SK-N-SH treated with all-trans-retinoic acid at 6 μM for 48 hours (cell line): ENCODE data around the gene CYP4F22.

Experiments
- ATAC-seq: fragments of 200-7000 bp; cut with Tn5 transposase; 3 replicates; pipeline ENCODE4 v1.9.1; 2020; ENCODE audit warnings: mild to moderate bottlenecking, moderate library complexity
- BACH2 ChIP-seq: fragments of 250-450 bp; sonication (Bioruptor Pico); IDR thresholded peaks from 2 replicates; pipeline ENCODE4 v1.9.0; 2021; ENCODE audit warnings: mild to moderate bottlenecking, borderline replicate concordance
- CREB5 ChIP-seq: fragments of 250-450 bp; sonication (Bioruptor Pico); IDR thresholded peaks from 2 replicates; pipeline ENCODE4 v1.5.1; 2020; ENCODE audit warnings: low read depth, mild to moderate bottlenecking, moderate library complexity
- CSDC2 ChIP-seq: fragments of 250-450 bp; sonication (Bioruptor Pico); IDR thresholded peaks from 2 replicates; pipeline ENCODE4 v1.5.0; 2020; ENCODE audit warnings: mild to moderate bottlenecking, moderate library complexity
- CSRNP3 ChIP-seq: fragments of 250-450 bp; sonication (Bioruptor Pico); IDR thresholded peaks from 2 replicates; pipeline ENCODE4 v1.5.1; 2021; ENCODE audit warnings: mild to moderate bottlenecking, moderate library complexity
- ESRRG ChIP-seq: fragments of 250-450 bp; sonication (Bioruptor Pico); IDR thresholded peaks from 2 replicates; pipeline ENCODE4 v1.6.1; 2021; ENCODE audit warnings: mild to moderate bottlenecking
- GLIS3 ChIP-seq: fragments of 250-450 bp; sonication (Bioruptor Pico); IDR thresholded peaks from 2 replicates; pipeline ENCODE4 v1.5.0; 2020; ENCODE audit warnings: mild to moderate bottlenecking, moderate library complexity
- ISL1 ChIP-seq: fragments of 250-450 bp; sonication (Bioruptor Pico); IDR thresholded peaks from 2 replicates; pipeline ENCODE4 v2.1.2; 2022; ENCODE audit warnings: mild to moderate bottlenecking, moderate library complexity
- OSR1 ChIP-seq: fragments of 250-450 bp; sonication (Bioruptor Pico); IDR thresholded peaks from 2 replicates; pipeline ENCODE4 v1.8.0; 2022; ENCODE audit warnings: moderate library complexity, mild to moderate bottlenecking, inconsistent platforms
- PATZ1 ChIP-seq: fragments of 250-450 bp; sonication (Bioruptor Pico); IDR thresholded peaks from 2 replicates; pipeline ENCODE4 v1.8.0; 2020; ENCODE audit warnings: mild to moderate bottlenecking, moderate library complexity, borderline replicate concordance
- POU6F1 ChIP-seq: fragments of 250-450 bp; sonication (Bioruptor Pico); IDR thresholded peaks from 2 replicates; pipeline ENCODE4 v1.8.0; 2021; ENCODE audit warnings: low read depth, mild to moderate bottlenecking, moderate library complexity, borderline replicate concordance
- PPARA ChIP-seq: fragments of 250-450 bp; sonication (Bioruptor Pico); IDR thresholded peaks from 2 replicates; pipeline ENCODE4 v1.5.0; 2020; ENCODE audit warnings: mild to moderate bottlenecking, borderline replicate concordance
- RARB ChIP-seq: fragments of 250-450 bp; sonication (Bioruptor Pico); IDR thresholded peaks from 2 replicates; pipeline ENCODE4 v1.8.0; 2021; ENCODE audit warnings: mild to moderate bottlenecking, moderate library complexity
- SNAI2 ChIP-seq: fragments of 250-450 bp; sonication (Bioruptor Pico); IDR thresholded peaks from 2 replicates; pipeline ENCODE4 v1.5.0; 2020; ENCODE audit warnings: mild to moderate bottlenecking, moderate library complexity
- TCF4 ChIP-seq: fragments of 250-450 bp; sonication (Bioruptor Pico); IDR thresholded peaks from 2 replicates; pipeline ENCODE4 v1.8.0; 2021; ENCODE audit warnings: mild to moderate bottlenecking, moderate library complexity, borderline replicate concordance
- TSHZ2 ChIP-seq: fragments of 250-450 bp; sonication (Bioruptor Pico); IDR thresholded peaks from 2 replicates; pipeline ENCODE4 v1.5.0; 2020; ENCODE audit warnings: mild to moderate bottlenecking, moderate library complexity
- ZC3H10 ChIP-seq: fragments of 250-450 bp; sonication (Bioruptor Pico); IDR thresholded peaks from 2 replicates; pipeline ENCODE4 v1.5.1; 2021; ENCODE audit warnings: mild to moderate bottlenecking, moderate library complexity
- ZFP3 ChIP-seq: fragments of 250-450 bp; sonication (Bioruptor Pico); IDR thresholded peaks from 2 replicates; pipeline ENCODE4 v1.5.0; 2020; ENCODE audit warnings: mild to moderate bottlenecking, moderate library complexity
- ZFP30 ChIP-seq: fragments of 450-650 bp; formaldehyde crosslinking; IDR thresholded peaks from 2 replicates; pipeline ENCODE4 v1.5.0; 2022; ENCODE audit warnings: mild to moderate bottlenecking, moderate library complexity
- ZNF565 ChIP-seq: fragments of 450-650 bp; formaldehyde crosslinking; conservative IDR thresholded peaks from 2 replicates; pipeline ENCODE4 v1.5.0; 2020; ENCODE audit warnings: low read depth, mild to moderate bottlenecking, moderate library complexity
- ZNF70 ChIP-seq: fragments of 450-650 bp; formaldehyde crosslinking; IDR thresholded peaks from 2 replicates; pipeline ENCODE4 v1.5.0; 2020; ENCODE audit warnings: mild to moderate bottlenecking, moderate library complexity
- ZNF8 ChIP-seq: fragments of 450-650 bp; formaldehyde crosslinking; IDR thresholded peaks from 2 replicates; pipeline ENCODE4 v1.5.0; 2020; ENCODE audit warnings: mild to moderate bottlenecking, moderate library complexity

Gene CYP4F22

GRCh38 chr19:15502264-15502663 lies 6.1 kb upstream of the CYP4F22 start:
- no peak for ATAC-seq
- TF ChIP-seq CSRNP3 (CRISPR knock-in tag) (no peak), ZFP3 (CRISPR knock-in tag) (no peak), ZNF8 (no peak), PATZ1 (CRISPR knock-in tag) (no peak), PPARA (CRISPR knock-in tag) (no peak), ZFP30 (CRISPR knock-in tag) (no peak), ZNF70 (CRISPR knock-in tag) (no peak), ZNF565 (CRISPR knock-in tag) (no peak), TCF4 (CRISPR knock-in tag) (no peak), OSR1 (CRISPR knock-in tag) (no peak), BACH2 (CRISPR knock-in tag) (no peak), ISL1 (CRISPR knock-in tag) (no peak)

- TF ChIP-seq BACH2 (CRISPR knock-in tag) = no peak
- no peak for TF ChIP-seq ZNF565 (CRISPR knock-in tag)
- ATAC-seq = no peak
Measured at GRCh38 chr19:15506074-15506571, 2.2 kb upstream of the CYP4F22 start.

GRCh38 chr19:15507068-15508034 lies 974 bp upstream of the CYP4F22 start:
- TF ChIP-seq CREB5 (no peak), ESRRG (no peak), TSHZ2 (no peak), OSR1 (CRISPR knock-in tag) (no peak), POU6F1 (no peak), ISL1 (CRISPR knock-in tag) (no peak), CSRNP3 (CRISPR knock-in tag) (no peak), GLIS3 (CRISPR knock-in tag) (no peak), TCF4 (CRISPR knock-in tag) (no peak), PPARA (CRISPR knock-in tag) (no peak), CSDC2 (CRISPR knock-in tag) (no peak), ZFP30 (CRISPR knock-in tag) (no peak), ZNF70 (CRISPR knock-in tag) (no peak), RARB (CRISPR knock-in tag) (no peak), SNAI2 (CRISPR knock-in tag) (no peak), ZC3H10 (CRISPR knock-in tag) (no peak), PATZ1 (CRISPR knock-in tag) (no peak)
- no peak for ATAC-seq
